Stomach (tissue), 9 donors: ENCODE data around the gene CBLB. TPM values are rescaled to one million over a fixed set of nuclear protein-coding genes. Genes with fewer than 3 reads are reported as not detected.

Experiments used
- DNase-seq, 2 donors: peaks; one replicate each; pipeline versions ENCODE4 v3.0.0 to v3.0.0-alpha.2; 2013 to 2019
- H3K27ac ChIP-seq, 5 donors: fragments of 200-600 bp in 4 of 5; sonication (generic) in 4 of 5; one replicate each; pipeline ENCODE4 v1.5.1; 2013 to 2019; ENCODE audit warnings: mild to moderate bottlenecking in 1 of 5, moderate library complexity in 1 of 5
- H3K27me3 ChIP-seq, 3 donors: fragments of 200-600 bp; sonication (generic); one replicate each; pipeline ENCODE4 v1.5.1; 2017 to 2019; ENCODE audit warnings: mixed run types in 1 of 3
- H3K36me3 ChIP-seq, 4 donors: fragments of 200-600 bp; sonication (generic); 1 replicate in 3 of 4; 2 replicates in 1 of 4; pipeline ENCODE4 v1.5.1; 2016 to 2019
- H3K4me1 ChIP-seq, 4 donors: fragments of 200-600 bp; sonication (generic); one replicate each; pipeline ENCODE4 v1.5.1; 2016 to 2019
- H3K4me3 ChIP-seq, 4 donors: fragments of 200-600 bp; sonication (generic) in 3 of 4; one replicate each; pipeline ENCODE4 v1.5.1; 2016 to 2019; ENCODE audit warnings: mild to moderate bottlenecking in 1 of 4
- H3K9me3 ChIP-seq, 4 donors: fragments of 200-600 bp; sonication (generic); one replicate each; pipeline ENCODE4 v1.5.1; 2016 to 2019
- EP300 ChIP-seq: sonication (generic); formaldehyde crosslinking; IDR thresholded peaks from one replicate; pipeline ENCODE4 v1.6.1; 2017; ENCODE audit warnings: antibody characterized with exemption
- POLR2A ChIP-seq, 4 donors: fragments of 450-650 bp; IDR thresholded peaks; one replicate each; pipeline ENCODE4 v1.6.1; 2016; ENCODE audit warnings: antibody characterized with exemption in 4 of 4, control low read depth in 2 of 4, mild to moderate bottlenecking in 1 of 4, moderate library complexity in 1 of 4
- POLR2AphosphoS5 ChIP-seq, 3 donors: sonication (generic); formaldehyde crosslinking; IDR thresholded peaks; one replicate each; pipeline ENCODE4 v1.6.1; 2016; ENCODE audit warnings: antibody characterized with exemption in 3 of 3
- WGBS, 5 donors: extraction: QIAGEN DNeasy Blood & Tissue Kit in 3 of 5; methylation state at CpG; one replicate each; pipeline versions ENCODE4 v1.1.5 to v1.1.7; 2013 to 2018; 5-methylcytosine and 5-hydroxymethylcytosine counted together
- intact Hi-C: fragments of 100-400 bp; cut with DNase I; formaldehyde crosslinking; loops from one replicate; pipeline ENCODE4 v1.15.1; 2023; ENCODE audit warnings: low total_unique reads
- polyA plus RNA-seq, 3 donors: library from polyadenylated mRNA; stranded (reverse); fragments of 200-250 nt; gene quantifications; one replicate each; pipeline ENCODE4 v1.2.3, GENCODE V29; 2013
- total RNA-seq, 5 donors: library from RNA; depleted of rRNA; stranded (reverse); fragments of >200 nt; gene quantifications; one replicate each; pipeline versions ENCODE4 v1.1.0 to v1.2.3, GENCODE V29; 2014 to 2016
- TF ChIP-seq, protein P1 (sequence below), 7 experiments: fragments of 450-650 bp in 4 of 7; fragments of 200-600 bp in 3 of 7; sonication (generic) in 3 of 7; IDR thresholded peaks; one replicate each; pipeline ENCODE4 v1.5.1; 2016 to 2019; ENCODE audit warnings: antibody characterized with exemption in 7 of 7, control low read depth in 2 of 7, mild to moderate bottlenecking in 1 of 7
- donor health status: healthy with polysubstance abuse.
- donor health status: Bipolar disorder and iron deficiency.
- donor health status: healthy.

CBLB gene
- total and polyA plus RNA-seq, 8 donors, result 6.9 to 94.4 (median 46.0) TPM

DNA sequence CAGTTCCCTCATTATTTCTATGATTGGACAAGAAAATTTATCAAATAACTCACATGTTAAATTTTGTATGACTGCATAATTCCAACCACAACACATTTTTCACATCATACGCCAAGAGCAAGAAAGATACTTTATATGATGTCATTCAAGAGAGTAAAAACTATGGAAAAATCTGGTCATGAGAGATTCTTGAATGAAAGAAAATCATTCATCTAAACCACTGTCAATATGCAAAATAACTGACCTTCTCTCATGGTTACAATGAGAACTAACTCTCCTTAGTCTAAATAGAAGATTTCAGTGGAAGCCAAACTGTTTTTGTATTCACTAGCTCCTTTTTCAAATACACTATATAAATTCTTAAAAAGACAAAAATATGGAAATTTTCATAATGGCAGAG is 124.6 kb downstream of the CBLB start:
- peaks cover 0 to 31% (median 15%) of the 10 kb centered on the region in 4 donors for H3K4me1 ChIP-seq
- H3K27ac ChIP-seq, result no peak overlapping the region
- no peaks in the 10 kb centered on the region for H3K27me3 ChIP-seq
- TF ChIP-seq EP300 (no peak), POLR2A (IDR thresholded peaks at IDR 0.05) (no peak), POLR2AphosphoS5 (IDR thresholded peaks at IDR 0.05) (no peak)
- TF ChIP-seq, protein P1, sequence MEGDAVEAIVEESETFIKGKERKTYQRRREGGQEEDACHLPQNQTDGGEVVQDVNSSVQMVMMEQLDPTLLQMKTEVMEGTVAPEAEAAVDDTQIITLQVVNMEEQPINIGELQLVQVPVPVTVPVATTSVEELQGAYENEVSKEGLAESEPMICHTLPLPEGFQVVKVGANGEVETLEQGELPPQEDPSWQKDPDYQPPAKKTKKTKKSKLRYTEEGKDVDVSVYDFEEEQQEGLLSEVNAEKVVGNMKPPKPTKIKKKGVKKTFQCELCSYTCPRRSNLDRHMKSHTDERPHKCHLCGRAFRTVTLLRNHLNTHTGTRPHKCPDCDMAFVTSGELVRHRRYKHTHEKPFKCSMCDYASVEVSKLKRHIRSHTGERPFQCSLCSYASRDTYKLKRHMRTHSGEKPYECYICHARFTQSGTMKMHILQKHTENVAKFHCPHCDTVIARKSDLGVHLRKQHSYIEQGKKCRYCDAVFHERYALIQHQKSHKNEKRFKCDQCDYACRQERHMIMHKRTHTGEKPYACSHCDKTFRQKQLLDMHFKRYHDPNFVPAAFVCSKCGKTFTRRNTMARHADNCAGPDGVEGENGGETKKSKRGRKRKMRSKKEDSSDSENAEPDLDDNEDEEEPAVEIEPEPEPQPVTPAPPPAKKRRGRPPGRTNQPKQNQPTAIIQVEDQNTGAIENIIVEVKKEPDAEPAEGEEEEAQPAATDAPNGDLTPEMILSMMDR (IDR thresholded peaks at IDR 0.05), result no peak
- intact Hi-C loops, result no loop called here
- no peak overlapping the region for H3K4me3 ChIP-seq
- no peaks in the 10 kb centered on the region for H3K9me3 ChIP-seq
- H3K36me3 ChIP-seq, result peaks cover 0 to 48% (median 33%) of the 10 kb centered on the region in 4 donors
- 87 to 98% (median 96%) methylated on average over 1 of the region's 1 CpG for WGBS, 5 donors
- no peak for DNase-seq

DNA sequence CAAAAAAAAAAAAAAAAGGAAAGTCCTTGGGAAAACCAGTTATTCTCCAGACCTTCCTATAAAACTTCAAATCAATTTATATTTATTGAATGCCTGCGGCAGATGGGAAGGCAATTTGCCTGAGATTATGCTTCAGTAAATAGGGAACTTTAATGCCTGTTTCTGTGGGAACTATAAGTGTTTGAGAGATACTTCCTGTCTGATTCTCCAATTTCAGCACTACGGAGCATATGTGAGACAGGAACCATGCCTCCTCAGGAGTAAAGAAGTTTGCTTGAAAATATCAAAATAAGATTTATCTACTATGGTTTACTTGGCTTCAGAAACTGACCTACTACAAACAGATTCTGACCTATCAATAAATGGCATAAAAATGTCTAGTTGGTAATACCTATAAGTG is 135.5 kb downstream of the CBLB start:
- TF ChIP-seq EP300 (no peak), POLR2AphosphoS5 (IDR thresholded peaks at IDR 0.05) (no peak), POLR2A (IDR thresholded peaks at IDR 0.05) (no peak)
- TF ChIP-seq, protein P1 (IDR thresholded peaks at IDR 0.05), result no peak
- Histone ChIP-seq H3K4me1 (no peaks in the 10 kb centered on the region), H3K27ac (no peak overlapping the region), H3K36me3 (peaks cover 0 to 49% (median 36%) of the 10 kb centered on the region in 4 donors), H3K27me3 (no peaks in the 10 kb centered on the region), H3K9me3 (no peaks in the 10 kb centered on the region), H3K4me3 (no peak overlapping the region)
- intact Hi-C loops, result no loop called here
- DNase-seq, result no peak
- WGBS, 5 donors, result 81 to 92% (median 88%) methylated on average over 2 of the region's 2 CpGs

DNA sequence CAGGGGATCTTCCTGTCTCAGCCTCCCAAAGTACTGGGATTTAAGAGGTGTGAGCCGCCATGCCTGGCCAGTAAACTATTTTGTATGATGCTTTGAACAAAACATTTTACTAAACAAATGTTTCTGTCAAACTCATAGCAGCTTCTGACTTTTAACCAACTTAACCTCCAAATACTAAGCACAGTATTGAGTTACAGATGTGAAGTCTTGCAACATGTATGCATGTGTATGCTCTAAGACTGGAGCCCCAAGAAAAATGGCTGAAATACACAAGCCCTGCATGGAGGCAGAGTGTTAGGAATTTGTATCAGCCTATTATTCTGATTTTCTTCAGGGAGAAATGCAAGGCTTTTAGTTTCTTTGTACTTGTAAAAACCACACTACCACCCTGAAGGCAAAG is 137.1 kb downstream of the CBLB start:
- intact Hi-C loops, result no loop called here
- peaks cover 10 to 62% (median 50%) of the 10 kb centered on the region in 4 donors for H3K36me3 ChIP-seq
- TF ChIP-seq POLR2AphosphoS5 (IDR thresholded peaks at IDR 0.05), result no peak
- TF ChIP-seq, protein P1 (IDR thresholded peaks at IDR 0.05), result no peak
- TF ChIP-seq POLR2A (IDR thresholded peaks at IDR 0.05), result no peak
- TF ChIP-seq EP300, result no peak
- H3K27ac ChIP-seq, result no peak overlapping the region
- 92 to 100% (median 100%) methylated on average over 1 of the region's 1 CpG for WGBS, 5 donors
- no peaks in the 10 kb centered on the region for H3K27me3 ChIP-seq
- no peaks in the 10 kb centered on the region for H3K4me1 ChIP-seq
- H3K4me3 ChIP-seq, result no peak overlapping the region
- no peak for DNase-seq
- H3K9me3 ChIP-seq, result peaks cover 0 to 11% (median 8%) of the 10 kb centered on the region in 4 donors

DNA sequence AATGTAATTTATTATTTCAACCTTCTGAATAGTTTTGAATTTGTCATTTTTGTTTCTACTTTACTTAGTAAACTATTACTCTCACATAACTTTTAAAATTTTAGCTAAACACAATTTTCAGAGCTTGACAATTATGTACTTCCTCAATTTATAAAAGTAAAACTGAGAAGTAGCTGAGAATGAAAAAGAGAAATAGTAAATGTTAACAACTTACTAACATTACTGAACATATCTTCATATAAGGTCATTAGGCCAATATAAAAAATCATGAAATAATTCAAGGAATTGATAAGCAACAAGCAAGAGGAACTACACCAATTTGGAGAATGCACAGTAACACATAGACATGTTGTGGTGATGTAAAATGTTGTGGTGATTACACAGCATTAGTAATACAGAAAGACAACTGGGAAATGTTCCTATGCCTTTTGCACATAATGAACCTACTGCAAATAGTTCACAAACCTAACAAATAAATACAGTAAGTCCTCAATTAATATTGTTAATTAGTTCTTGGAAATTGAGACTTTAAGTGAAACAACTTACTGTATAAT is 137.9 kb downstream of the CBLB start:
- Histone ChIP-seq H3K9me3 (peaks cover 0 to 13% (median 8%) of the 10 kb centered on the region in 4 donors), H3K36me3 (peaks cover 10 to 59% (median 50%) of the 10 kb centered on the region in 4 donors), H3K27me3 (no peaks in the 10 kb centered on the region), H3K27ac (no peak overlapping the region), H3K4me3 (no peak overlapping the region), H3K4me1 (no peaks in the 10 kb centered on the region)
- TF ChIP-seq, protein P1 (IDR thresholded peaks at IDR 0.05), result no peak
- TF ChIP-seq POLR2AphosphoS5 (IDR thresholded peaks at IDR 0.05) (no peak), EP300 (no peak), POLR2A (IDR thresholded peaks at IDR 0.05) (no peak)
- no peak for DNase-seq
- intact Hi-C loops, result no loop called here
